Kidney (tissue), 14 donors: ENCODE data around the gene ITPR1. TPM values are rescaled to one million over a fixed set of nuclear protein-coding genes. Genes with fewer than 3 reads are reported as not detected.

Source experiments
- DNase-seq, 5 donors: peaks; one replicate each; pipeline ENCODE4 v3.0.0-alpha.2; 2013 to 2020
- FAIRE-seq: peaks from 2 replicates; lab custom pipeline; 2012; peaks lifted over from hg19 to GRCh38; lab: Jason Lieb, UNC
- H3K27ac ChIP-seq, 2 donors: one replicate each; pipeline ENCODE4 v1.7.0; 2013; ENCODE audit warnings: low read depth in 2 of 2, low read length in 2 of 2, inconsistent platforms in 1 of 2
- H3K27me3 ChIP-seq: one replicate; pipeline ENCODE4 v1.7.1; 2013; ENCODE audit warnings: low read length, inconsistent platforms; ENCODE audit not compliant: control insufficient read depth, insufficient read depth
- H3K36me3 ChIP-seq, 3 donors: one replicate each; pipeline versions ENCODE4 v1.7.0 to v1.7.1; 2013; ENCODE audit warnings: low read length in 3 of 3, control low read depth in 1 of 3, inconsistent platforms in 1 of 3; ENCODE audit not compliant: insufficient read depth in 3 of 3, control insufficient read depth in 2 of 3
- H3K4me1 ChIP-seq, 3 donors: one replicate each; pipeline versions ENCODE4 v1.7.0 to v1.7.1; 2013; ENCODE audit warnings: low read length in 3 of 3, inconsistent platforms in 1 of 3, low read depth in 1 of 3; ENCODE audit not compliant: control insufficient read depth in 2 of 3, insufficient read depth in 2 of 3
- H3K4me3 ChIP-seq, 3 donors: one replicate each; pipeline versions ENCODE4 v1.7.0 to v1.8.1; 2013; ENCODE audit warnings: low read length in 3 of 3, control low read depth in 1 of 3, inconsistent platforms in 1 of 3
- H3K9ac ChIP-seq, 3 donors: one replicate each; pipeline versions ENCODE4 v1.7.0 to v1.7.1; 2013; ENCODE audit warnings: low read length in 3 of 3, control low read depth in 1 of 3, inconsistent platforms in 1 of 3
- H3K9me3 ChIP-seq, 3 donors: one replicate each; pipeline versions ENCODE4 v1.7.0 to v1.7.1; 2013; ENCODE audit warnings: low read length in 3 of 3, control low read depth in 1 of 3, inconsistent platforms in 1 of 3; ENCODE audit not compliant: control insufficient read depth in 2 of 3, insufficient read depth in 1 of 3
- CTCF ChIP-seq: IDR thresholded peaks from 3 replicates; pipeline ENCODE4 v1.5.1; 2012; ENCODE audit warnings: mild to moderate bottlenecking, moderate library complexity, borderline replicate concordance; ENCODE audit not compliant: insufficient read depth; ENCODE audit errors: extremely low read depth
- intact Hi-C: fragments of 100-400 bp; cut with DNase I; formaldehyde crosslinking; loops from one replicate; pipeline ENCODE4 v1.11.1; 2022
- polyA plus RNA-seq: library from polyadenylated mRNA; stranded (reverse); fragments of 350-450 nt; fragmentation: Illumina TruSeq; extraction: RNeasy Lipid Tissue Mini Kit (QIAGEN cat#74804); gene quantifications from one replicate; pipeline ENCODE4 v1.2.3, GENCODE V29; 2014; ENCODE audit warnings: low read depth, low replicate concordance; ENCODE audit not compliant: insufficient read depth
- total RNA-seq: library from RNA; stranded (reverse); fragmentation: NEBNext Ultra II Directional; extraction: Animal tissue kit (Norgen Biotek cat#: 25700); gene quantifications from one replicate; pipeline ENCODE4 v1.2.1, GENCODE V29; 2021
- donor health status: control.
- donor health status: control.
- donor health status: control.
- donor health status: control.
- donor health status: control.
- donor health status: DM: yes; HTN: yes; CAD: no.
- donor health status: Normal renal cell carcinoma (clear cell type).

The ITPR1 gene
- total and polyA plus RNA-seq, 2 donors from 2014 or later, result 30.2 to 81.2 TPM

- no peak for FAIRE-seq
- H3K4me3 ChIP-seq, result peak overlapping the region; percentile 85 to 91 (median 85)
- H3K9ac ChIP-seq, result peak overlapping the region; percentile 54 to 73 (median 62)
- peaks cover 0 to 5% (median 0%) of the 10 kb centered on the region in 3 donors for H3K4me1 ChIP-seq
- peak in 3 of 5 donors; percentile 35 to 63 (median 62) for DNase-seq
- H3K27ac ChIP-seq, result peak overlapping the region; percentile 58 to 74
- H3K36me3 ChIP-seq, result no peaks in the 10 kb centered on the region
- intact Hi-C loops, result no loop called here
- H3K9me3 ChIP-seq, result no peaks in the 10 kb centered on the region
- H3K27me3 ChIP-seq, result no peaks in the 10 kb centered on the region
- TF ChIP-seq CTCF, result no peak
Observed at GRCh38 chr3:4493941-4494894, 1.1 kb downstream of the ITPR1 start.

GRCh38 chr3:4494895-4495264, 1.7 kb downstream of the ITPR1 start:
- intact Hi-C loops, result no loop called here
- Histone ChIP-seq H3K27me3 (no peaks in the 10 kb centered on the region), H3K9me3 (no peaks in the 10 kb centered on the region), H3K27ac (peak overlapping the region in 1 of 2 donors; percentile 74), H3K36me3 (no peaks in the 10 kb centered on the region), H3K4me3 (peak overlapping the region; percentile 85 to 91 (median 85)), H3K9ac (peak overlapping the region in 2 of 3 donors; percentile 62 to 73), H3K4me1 (peaks cover 0 to 5% (median 0%) of the 10 kb centered on the region in 3 donors)
- TF ChIP-seq CTCF, result no peak
- peak in 1 of 5 donors; percentile 17 for DNase-seq
- no peak for FAIRE-seq

- peak overlapping the region in 2 of 3 donors; percentile 33 to 62 for H3K9ac ChIP-seq
- H3K9me3 ChIP-seq, result no peaks in the 10 kb centered on the region
- no peaks in the 10 kb centered on the region for H3K36me3 ChIP-seq
- peak overlapping the region in 1 of 2 donors; percentile 36 for H3K27ac ChIP-seq
- H3K27me3 ChIP-seq, result no peaks in the 10 kb centered on the region
- peak in 1 of 5 donors; percentile 20 for DNase-seq
- peaks cover 0 to 5% (median 0%) of the 10 kb centered on the region in 3 donors for H3K4me1 ChIP-seq
- TF ChIP-seq CTCF, result no peak
- intact Hi-C loops, result no loop called here
- FAIRE-seq, result no peak
- H3K4me3 ChIP-seq, result peak overlapping the region; percentile 85 to 91 (median 85)
Observed at GRCh38 chr3:4495294-4496086, 2.3 kb downstream of the ITPR1 start.
